PC-9 (cell line): ENCODE measurements around the gene RTL10. TPM values are rescaled to one million over a fixed set of nuclear protein-coding genes. Genes with fewer than 3 reads are reported as not detected.

ENCODE experiments used
- BruUV-seq: library from RNA; stranded (reverse); fragments of 400-500 nt; replicated peaks from 2 replicates; lab custom pipeline; 2021; lab: Mats Ljungman, UMichigan
- CTCF ChIA-PET: fragments of 300-600 bp; sonication (Branson Sonifier 250); formaldehyde crosslinking; loops from one replicate; lab custom pipeline; 2022; ENCODE audit warnings: antibody characterized with exemption; lab: Charles Lee
- POLR2A ChIA-PET: fragments of 300-600 bp; sonication (Branson Sonifier 250); formaldehyde crosslinking; loops from one replicate; lab custom pipeline; 2022; ENCODE audit warnings: antibody characterized with exemption; ENCODE audit not compliant: unreplicated experiment; lab: Charles Lee
- DNase-seq, 2 experiments: peaks; one replicate each; pipeline versions ENCODE4 v3.0.0 to v3.0.0-alpha.2; 2015 to 2022; ENCODE audit warnings: mixed read lengths in 1 of 2
- H2AFZ ChIP-seq: fragments of 200-600 bp; sonication (generic); 2 replicates; pipeline ENCODE4 v1.8.1; 2017; ENCODE audit warnings: antibody characterized with exemption
- H3F3A ChIP-seq: fragments of 200-600 bp; sonication (generic); 2 replicates; pipeline ENCODE4 v1.8.1; 2017; ENCODE audit warnings: antibody characterized with exemption, mild to moderate bottlenecking, low read depth; ENCODE audit not compliant: insufficient read depth
- H3K27ac ChIP-seq: fragments of 200-600 bp; sonication (generic); 2 replicates; pipeline ENCODE4 v1.6.1; 2016; ENCODE audit warnings: mixed run types
- H3K27me3 ChIP-seq: fragments of 200-600 bp; sonication (generic); 2 replicates; pipeline ENCODE4 v1.6.1; 2016; ENCODE audit warnings: low read depth, mixed run types; ENCODE audit not compliant: insufficient read depth
- H3K36me3 ChIP-seq: fragments of 200-600 bp; sonication (generic); 2 replicates; pipeline ENCODE4 v1.6.1; 2016; ENCODE audit warnings: low read depth, mixed run types
- H3K4me1 ChIP-seq: fragments of 200-600 bp; sonication (generic); replicated peaks from 2 replicates; pipeline ENCODE4 v1.6.1; 2016; ENCODE audit warnings: mixed run types; ENCODE audit not compliant: insufficient read depth
- H3K4me2 ChIP-seq: fragments of 200-600 bp; sonication (generic); 2 replicates; pipeline ENCODE4 v1.6.1; 2017; ENCODE audit warnings: mixed run types
- H3K4me3 ChIP-seq: fragments of 200-600 bp; sonication (generic); 2 replicates; pipeline ENCODE4 v1.6.1; 2016; ENCODE audit warnings: mixed run types
- H3K79me2 ChIP-seq: fragments of 200-600 bp; sonication (generic); 2 replicates; pipeline ENCODE4 v1.6.1; 2017; ENCODE audit warnings: low read depth, mixed run types
- H3K9me2 ChIP-seq: fragments of 200-600 bp; sonication (generic); 2 replicates; pipeline ENCODE4 v1.8.1; 2017; ENCODE audit warnings: mild to moderate bottlenecking; ENCODE audit not compliant: insufficient read depth
- H3K9me3 ChIP-seq: fragments of 200-600 bp; sonication (generic); 2 replicates; pipeline ENCODE4 v1.8.1; 2016; ENCODE audit warnings: low read depth; ENCODE audit not compliant: insufficient read depth
- H4K20me1 ChIP-seq: fragments of 200-600 bp; sonication (generic); 2 replicates; pipeline ENCODE4 v1.8.1; 2017; ENCODE audit not compliant: insufficient read depth
- CTCF ChIP-seq: fragments of 200-600 bp; sonication (generic); conservative IDR thresholded peaks from 2 replicates; pipeline ENCODE4 v1.6.1; 2017; ENCODE audit warnings: mixed run types, antibody characterized with exemption, mild to moderate bottlenecking, moderate library complexity
- EZH2 ChIP-seq: fragments of 200-600 bp; sonication (generic); IDR thresholded peaks from 2 replicates; pipeline ENCODE4 v1.8.0; 2017; ENCODE audit warnings: antibody characterized with exemption, low read depth
- intact Hi-C: fragments of 100-400 bp; cut with micrococcal nuclease; formaldehyde crosslinking; loops from one replicate; pipeline ENCODE4 v1.10.0; 2022; ENCODE audit not compliant: unreplicated experiment
- total RNA-seq: library from RNA; stranded (reverse); gene quantifications from 2 replicates; pipeline ENCODE4 v1.2.3, GENCODE V29; 2021

Gene RTL10
- total RNA-seq, 1 experiment from 2014 or later = 23.5 TPM

GRCh38 chr22:19847345-19847632, 7.4 kb downstream of the RTL10 start:
- Histone ChIP-seq H3K9me2 (no peaks in the 10 kb centered on the region), H4K20me1 (no peaks in the 10 kb centered on the region), H3K4me2 (no peak overlapping the region), H3K79me2 (peaks cover 39% of the 10 kb centered on the region), H3K9me3 (no peaks in the 10 kb centered on the region), H3K27me3 (no peaks in the 10 kb centered on the region), H3K4me1 (peaks cover 39% of the 10 kb centered on the region), H2AFZ (no peak overlapping the region), H3K36me3 (no peaks in the 10 kb centered on the region), H3K4me3 (no peak overlapping the region), H3F3A (peaks cover 15% of the 10 kb centered on the region), H3K27ac (no peak overlapping the region)
- POLR2A ChIA-PET = no interaction called here
- no peak for DNase-seq
- BruUV-seq = TSS peak; percentile 3
- intact Hi-C loops = no loop called here
- CTCF ChIA-PET = no interaction called here
- TF ChIP-seq CTCF (no peak), EZH2 (no peak)

GRCh38 chr22:19846620-19847344, 7.9 kb downstream of the RTL10 start:
- intact Hi-C loops = no loop called here
- H3K4me1 ChIP-seq = peaks cover 38% of the 10 kb centered on the region
- peaks cover 15% of the 10 kb centered on the region for H3F3A ChIP-seq
- TF ChIP-seq CTCF = no peak
- no peaks in the 10 kb centered on the region for H4K20me1 ChIP-seq
- CTCF ChIA-PET = no interaction called here
- H3K36me3 ChIP-seq = no peaks in the 10 kb centered on the region
- no peak for DNase-seq
- H3K4me2 ChIP-seq = no peak overlapping the region
- POLR2A ChIA-PET = no interaction called here
- H2AFZ ChIP-seq = no peak overlapping the region
- no peaks in the 10 kb centered on the region for H3K9me3 ChIP-seq
- H3K27ac ChIP-seq = no peak overlapping the region
- H3K27me3 ChIP-seq = no peaks in the 10 kb centered on the region
- peaks cover 34% of the 10 kb centered on the region for H3K79me2 ChIP-seq
- H3K4me3 ChIP-seq = no peak overlapping the region
- BruUV-seq = no TSS peak
- H3K9me2 ChIP-seq = no peaks in the 10 kb centered on the region

- no peaks in the 10 kb centered on the region for H3K27me3 ChIP-seq
- ChIA-PET CTCF (no interaction called here), POLR2A (no interaction called here)
- peaks cover 20% of the 10 kb centered on the region for H3K79me2 ChIP-seq
- H4K20me1 ChIP-seq = no peaks in the 10 kb centered on the region
- TF ChIP-seq CTCF = no peak
- TF ChIP-seq EZH2 = no peak
- H3K4me2 ChIP-seq = no peak overlapping the region
- DNase-seq = no peak
- no peaks in the 10 kb centered on the region for H3K9me2 ChIP-seq
- intact Hi-C loops = loop anchor here (2.0 kb wide), 1 partner anchor 20 kb away; no protein-coding TSS in a partner anchor
- peaks cover 11% of the 10 kb centered on the region for H3F3A ChIP-seq
- no peak overlapping the region for H2AFZ ChIP-seq
- H3K4me3 ChIP-seq = no peak overlapping the region
- H3K4me1 ChIP-seq = peaks cover 24% of the 10 kb centered on the region
- no peak overlapping the region for H3K27ac ChIP-seq
- H3K9me3 ChIP-seq = no peaks in the 10 kb centered on the region
- BruUV-seq = no TSS peak
- H3K36me3 ChIP-seq = no peaks in the 10 kb centered on the region
Observed at GRCh38 chr22:19845054-19845722, 9.5 kb downstream of the RTL10 start.
